A172 (cell line): ENCODE measurements around the gene TMC2. TPM values are rescaled to one million over a fixed set of nuclear protein-coding genes. Genes with fewer than 3 reads are reported as not detected.

ENCODE experiments used
- DNase-seq: peaks from one replicate; pipeline ENCODE4 v3.0.0-alpha.2; 2015; ENCODE audit warnings: low spot score
- total RNA-seq: library from RNA; depleted of rRNA; stranded (reverse); fragments of >200 nt; shearing (Covaris generic); gene quantifications from 2 replicates; pipeline ENCODE4 v1.2.3, GENCODE V29; 2014

The TMC2 gene
- total RNA-seq, 1 experiment from 2014 or later = not detected

DNA sequence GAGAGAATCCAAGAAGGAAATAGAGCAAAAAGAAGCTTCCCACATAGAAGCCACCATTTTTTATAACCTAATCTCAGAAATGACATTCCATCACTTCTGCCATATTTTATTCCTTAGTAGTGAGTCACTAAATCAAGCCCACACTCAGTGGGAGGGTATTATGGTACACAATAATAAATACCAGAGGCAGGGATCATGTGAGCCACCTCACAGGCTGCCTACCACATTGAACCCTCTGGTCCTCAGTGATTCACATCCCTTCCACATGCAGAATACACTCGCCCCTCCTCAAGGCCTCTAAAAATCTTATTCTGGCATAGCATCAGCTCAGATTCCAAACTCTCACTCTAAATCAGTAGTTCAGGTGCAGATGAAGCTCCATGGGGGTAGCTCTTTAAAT, 49.4 kb downstream of the TMC2 start:
- peak; percentile 71 for DNase-seq

DNA sequence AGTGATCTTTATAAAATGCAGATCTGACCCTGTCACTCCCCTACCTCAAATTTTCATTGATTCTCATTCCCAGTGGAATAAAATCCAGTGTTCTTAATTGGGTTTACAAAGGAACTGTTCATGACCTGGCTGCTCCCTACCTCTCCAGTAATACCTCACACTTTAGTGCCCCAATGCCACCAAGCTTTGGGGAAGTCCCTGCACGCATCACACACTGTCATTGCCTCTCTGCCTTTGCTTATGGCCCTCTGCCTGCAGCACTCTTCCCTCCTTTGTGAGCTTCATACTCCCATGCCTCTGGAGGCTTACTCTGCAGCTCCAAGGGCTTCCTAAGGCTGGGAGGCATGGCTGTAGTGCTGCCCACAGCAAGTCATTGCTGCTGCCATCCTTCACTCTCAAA, 57.4 kb downstream of the TMC2 start:
- DNase-seq = no peak

DNA sequence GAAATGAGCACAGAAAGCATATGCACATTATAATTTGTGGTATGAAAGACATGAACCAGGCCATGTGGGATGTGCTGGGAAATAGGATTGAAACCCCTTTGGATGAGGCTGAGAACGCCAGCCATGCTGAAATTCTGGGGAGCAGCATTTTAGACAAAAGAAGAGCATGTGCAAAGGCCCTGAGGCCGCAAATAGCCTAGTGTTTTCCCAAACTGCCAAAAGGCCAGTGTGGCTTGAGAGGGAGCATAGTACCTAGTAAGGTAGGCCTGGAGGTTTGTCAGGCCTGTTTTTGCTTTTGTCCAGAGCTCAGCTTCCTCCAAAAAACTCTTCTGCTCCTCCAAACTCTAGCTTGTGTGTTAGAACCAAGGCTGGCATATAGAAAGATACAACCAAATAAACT, 58.7 kb downstream of the TMC2 start:
- DNase-seq = no peak

DNA sequence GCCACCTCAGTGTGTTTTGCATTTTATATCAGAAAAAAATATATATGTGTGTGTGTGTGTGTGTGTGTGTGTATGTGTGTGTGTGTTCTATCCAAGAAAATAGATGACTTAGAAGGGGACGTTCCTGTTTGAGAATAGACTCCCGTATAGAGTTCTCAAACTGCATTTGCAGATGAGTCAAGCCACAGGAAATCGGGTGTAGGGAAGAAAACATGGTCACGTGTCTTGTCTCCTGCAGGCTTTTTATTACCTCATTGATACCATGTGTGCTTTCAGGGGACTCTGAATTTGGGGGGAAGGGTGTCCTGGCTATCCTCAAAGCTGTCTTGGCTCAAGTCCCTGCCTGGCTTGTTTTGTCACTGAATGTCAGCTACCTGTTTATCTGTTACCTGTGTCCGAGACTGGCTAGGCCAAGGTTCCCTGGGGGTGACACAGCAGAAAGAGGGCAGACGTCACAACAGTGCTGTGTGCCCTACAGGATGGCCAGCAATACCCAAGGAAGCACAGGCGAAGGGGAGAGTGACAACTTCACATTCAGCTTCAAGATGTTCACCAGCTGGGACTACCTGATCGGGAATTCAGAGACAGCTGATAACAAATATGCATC, 60.4 kb downstream of the TMC2 start:
- DNase-seq = peak; percentile 28

DNA sequence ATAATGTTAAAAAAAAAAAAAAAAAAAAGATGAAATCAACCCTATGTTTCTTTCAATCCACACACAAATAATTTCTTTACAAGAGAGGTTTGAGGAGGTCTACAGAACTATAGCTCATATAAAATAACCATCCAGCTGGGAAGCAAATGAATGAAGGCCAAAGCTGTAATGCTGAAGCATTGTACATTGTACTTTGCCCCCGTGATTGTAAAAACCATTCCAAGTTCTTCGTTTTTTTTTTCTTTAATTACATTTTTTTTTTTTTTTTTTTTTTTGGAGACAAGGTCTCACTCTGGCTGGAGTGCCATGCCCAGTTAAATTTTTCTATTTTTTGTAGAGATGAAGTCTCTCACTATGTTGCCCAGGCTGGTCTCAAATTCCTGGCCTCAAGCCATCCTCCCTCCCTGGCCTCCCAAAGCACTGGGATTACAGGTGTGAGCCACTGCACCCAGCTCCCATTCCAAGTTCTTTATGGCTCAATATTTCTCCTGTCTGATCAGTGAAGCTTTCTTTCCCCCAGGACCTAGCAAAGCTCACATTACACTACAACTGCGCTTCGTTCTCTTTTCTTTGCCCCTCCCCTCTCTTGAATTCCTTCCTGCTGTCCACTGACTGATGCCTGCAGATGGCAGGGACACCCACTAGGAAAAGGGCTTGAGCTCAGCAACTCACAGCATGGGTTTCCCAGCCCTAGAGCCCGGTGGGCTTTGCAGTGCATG, 63.1 kb downstream of the TMC2 start:
- DNase-seq = no peak

DNA sequence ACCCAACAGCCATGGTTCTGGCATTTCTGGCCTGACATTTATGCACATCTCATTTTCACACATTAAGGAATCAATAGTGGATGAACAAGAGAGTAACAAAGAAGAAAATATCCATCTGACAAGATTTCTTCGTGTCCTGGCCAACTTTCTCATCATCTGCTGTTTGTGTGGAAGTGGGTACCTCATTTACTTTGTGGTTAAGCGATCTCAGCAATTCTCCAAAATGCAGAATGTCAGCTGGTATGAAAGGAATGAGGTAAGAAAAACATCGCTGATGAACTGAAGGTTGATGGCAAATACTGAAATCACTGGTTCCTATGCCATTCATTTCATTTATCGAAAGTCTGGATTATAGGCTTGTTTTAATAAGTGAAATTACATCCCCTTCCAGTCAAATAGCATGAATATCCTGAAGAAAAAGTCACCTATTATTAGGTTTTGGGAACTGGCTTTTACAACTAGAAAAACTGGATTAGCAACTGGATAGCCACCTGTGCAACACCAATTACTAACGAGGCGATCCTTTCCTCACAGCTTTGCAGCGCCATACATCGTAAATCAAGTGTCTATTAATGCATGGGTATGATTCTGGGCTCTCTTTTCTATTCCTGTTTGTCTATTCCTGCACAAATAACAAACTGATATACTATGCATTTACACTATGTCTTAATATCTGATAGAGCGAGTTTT, 65.8 kb downstream of the TMC2 start:
- DNase-seq = no peak

DNA sequence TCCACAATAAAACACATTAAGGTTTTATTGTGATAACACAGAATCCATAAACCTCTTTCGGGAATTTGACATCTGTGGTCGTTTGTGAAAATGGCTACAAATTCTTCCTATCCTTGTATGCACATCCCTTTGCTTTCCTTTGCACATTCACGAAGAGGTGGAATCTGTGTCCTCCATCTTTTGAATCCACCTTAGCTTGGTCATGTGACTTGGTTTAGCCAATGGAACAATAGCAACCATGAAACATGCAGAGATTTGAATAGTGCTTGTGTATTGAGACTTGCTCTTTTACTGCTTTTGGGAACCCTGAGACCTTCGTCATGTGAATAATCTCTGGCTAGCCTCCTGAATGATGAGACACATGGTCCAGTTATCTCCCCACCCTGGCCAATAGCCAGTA, 66.4 kb downstream of the TMC2 start:
- DNase-seq = no peak

DNA sequence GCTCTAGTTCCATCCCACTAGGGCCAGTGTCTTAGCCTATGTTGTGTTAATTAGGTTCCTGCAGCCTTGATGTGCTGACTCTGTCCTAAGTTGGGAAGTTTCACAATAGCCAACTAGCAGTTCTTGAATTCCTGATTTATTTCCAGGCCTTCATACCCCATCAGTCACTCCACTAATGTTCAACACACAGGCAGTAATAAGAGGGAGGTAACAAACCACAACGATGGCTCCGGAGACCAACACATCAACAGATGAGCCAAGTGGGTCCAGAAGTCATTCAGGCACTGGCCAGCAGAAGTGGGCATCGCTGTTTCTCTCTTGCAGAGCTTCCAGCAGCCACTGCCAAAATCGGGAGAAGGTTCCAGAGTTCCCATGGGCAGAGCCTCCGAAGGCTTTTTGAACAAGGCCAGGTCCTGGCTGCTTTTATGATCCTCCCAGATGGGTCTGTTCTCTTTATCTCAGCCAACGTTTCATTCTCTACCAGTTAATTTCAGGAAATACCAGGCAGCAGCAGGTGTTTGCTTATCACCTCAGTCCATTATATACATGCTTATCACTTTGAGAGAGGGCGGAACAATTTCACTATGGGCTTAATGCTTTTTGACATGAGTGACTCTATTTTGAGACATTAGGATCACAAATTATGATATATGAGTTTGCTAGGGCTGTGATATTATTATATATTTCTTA, 67.6 kb downstream of the TMC2 start:
- no peak for DNase-seq

DNA sequence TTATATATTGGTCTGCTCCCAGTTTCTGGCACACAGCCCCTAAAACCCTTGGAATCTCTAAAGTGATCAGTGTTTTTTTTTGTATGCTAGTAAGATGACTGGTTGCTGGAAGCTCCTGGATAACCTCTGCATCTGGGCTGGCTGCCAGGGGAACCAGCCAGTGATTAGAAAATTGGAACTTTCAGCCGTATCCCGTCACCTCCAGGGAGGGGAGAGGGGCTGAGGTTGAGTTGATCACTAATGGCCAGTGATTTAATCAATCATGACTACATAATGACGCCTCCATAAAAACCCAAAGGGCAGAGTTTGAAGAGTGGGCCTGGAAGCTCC, 68.1 kb downstream of the TMC2 start:
- DNase-seq = no peak

DNA sequence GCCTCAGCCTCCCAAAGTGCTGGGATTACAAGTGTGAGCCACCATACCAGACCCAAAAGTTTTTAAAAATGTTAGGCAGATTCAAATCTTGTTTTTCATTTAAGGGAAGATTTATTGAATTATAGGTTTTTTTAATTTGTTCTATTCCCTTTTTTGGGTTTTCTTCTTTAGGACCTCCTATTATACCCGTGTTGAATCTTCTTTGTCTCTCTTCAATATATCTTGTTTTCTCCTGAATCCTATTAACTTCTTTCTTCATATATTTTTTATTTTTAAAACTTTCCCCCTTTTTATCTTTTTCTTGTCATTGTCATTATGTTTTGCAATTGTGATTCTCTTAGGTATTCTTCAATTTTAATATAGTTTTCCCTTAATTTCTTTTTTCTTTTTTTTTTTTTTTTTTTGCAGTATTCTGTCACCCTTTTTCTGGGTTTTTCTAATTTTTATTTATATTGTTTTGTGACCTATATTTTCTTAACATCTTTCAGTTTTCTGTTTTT, 70.2 kb downstream of the TMC2 start:
- DNase-seq = no peak

DNA sequence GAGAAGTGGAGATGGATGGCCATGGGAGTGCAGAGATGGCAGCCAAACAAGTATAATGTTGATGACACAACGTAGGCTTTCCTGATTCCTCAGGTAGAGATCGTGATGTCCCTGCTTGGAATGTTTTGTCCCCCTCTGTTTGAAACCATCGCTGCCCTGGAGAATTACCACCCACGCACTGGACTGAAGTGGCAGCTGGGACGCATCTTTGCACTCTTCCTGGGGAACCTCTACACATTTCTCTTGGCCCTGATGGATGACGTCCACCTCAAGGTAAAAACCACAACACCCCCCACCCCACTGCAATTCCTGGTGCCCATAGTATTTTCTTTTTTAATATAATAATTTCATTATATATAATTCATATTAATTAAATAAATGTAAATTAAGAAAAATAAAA, 74.0 kb downstream of the TMC2 start:
- no peak for DNase-seq

DNA sequence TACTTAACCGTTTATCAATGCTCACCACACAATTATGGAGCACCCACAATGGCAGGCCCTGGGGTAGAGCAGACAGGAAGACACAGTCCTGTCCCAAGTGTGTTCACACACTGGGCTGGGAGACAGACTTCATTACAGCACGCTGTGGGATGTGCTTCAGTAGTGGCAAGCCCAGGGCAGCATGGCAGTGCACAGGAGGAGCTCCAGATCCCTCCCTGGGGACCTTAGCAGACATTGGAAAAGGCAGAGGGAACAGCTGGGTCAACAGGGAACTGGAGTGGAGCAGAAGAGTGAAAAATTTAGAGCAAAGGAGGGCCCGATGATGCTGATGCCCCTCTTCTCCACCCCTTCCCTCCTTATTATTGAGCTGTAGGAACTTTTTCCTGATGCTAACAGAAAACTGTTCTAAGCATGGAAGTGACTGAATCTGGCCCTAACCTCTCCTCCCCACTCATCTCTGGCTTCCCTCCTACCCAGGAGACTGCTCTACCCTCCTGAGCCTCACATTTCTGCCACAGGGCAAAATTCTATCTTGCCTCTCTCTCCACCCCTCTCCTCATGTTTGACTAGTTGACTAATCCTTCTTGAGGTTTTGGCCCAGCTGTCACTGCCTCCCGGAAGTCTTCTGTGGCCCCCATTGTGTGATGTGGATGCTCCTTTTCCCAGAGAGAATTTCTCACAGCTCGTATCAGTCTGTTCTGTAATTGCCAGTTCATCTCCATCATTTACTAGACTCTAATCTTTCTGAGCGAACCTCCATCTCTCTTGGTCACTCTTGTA, 74.8 kb downstream of the TMC2 start:
- no peak for DNase-seq

DNA sequence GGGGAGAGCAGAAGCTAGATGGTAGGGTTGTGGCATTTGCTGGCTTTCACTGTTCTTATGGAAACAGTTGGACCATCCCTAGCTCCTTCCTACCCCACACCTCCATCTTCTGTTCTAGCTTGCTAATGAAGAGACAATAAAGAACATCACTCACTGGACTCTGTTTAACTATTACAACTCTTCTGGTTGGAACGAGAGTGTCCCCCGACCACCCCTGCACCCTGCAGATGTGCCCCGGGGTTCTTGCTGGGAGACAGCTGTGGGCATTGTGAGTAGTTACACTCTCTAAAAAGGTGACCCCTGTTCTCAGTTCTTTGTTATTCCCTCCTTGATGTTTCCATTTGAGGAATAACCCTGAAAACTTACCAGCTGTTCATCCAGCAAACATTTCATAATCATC, 75.7 kb downstream of the TMC2 start:
- DNase-seq = no peak

DNA sequence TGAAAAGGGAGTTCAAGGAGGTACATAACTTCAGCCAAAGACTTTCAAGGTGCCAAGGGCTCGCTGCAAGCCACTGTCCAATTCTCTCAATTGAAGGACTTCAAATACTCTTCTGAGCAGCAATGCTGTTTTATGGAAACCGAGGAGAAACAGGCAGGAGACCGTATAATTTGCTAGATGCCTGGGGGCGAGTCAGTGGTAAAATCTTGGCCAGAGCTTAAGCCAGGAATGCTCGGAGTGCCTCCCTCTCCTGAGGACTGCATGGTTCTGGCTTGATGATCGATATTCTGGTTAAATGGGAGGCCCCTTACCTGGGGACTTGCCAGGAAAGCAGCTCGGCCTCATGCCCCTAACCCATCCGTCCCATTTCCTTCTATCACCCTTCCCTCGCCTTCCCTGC, 80.3 kb downstream of the TMC2 start:
- no peak for DNase-seq

DNA sequence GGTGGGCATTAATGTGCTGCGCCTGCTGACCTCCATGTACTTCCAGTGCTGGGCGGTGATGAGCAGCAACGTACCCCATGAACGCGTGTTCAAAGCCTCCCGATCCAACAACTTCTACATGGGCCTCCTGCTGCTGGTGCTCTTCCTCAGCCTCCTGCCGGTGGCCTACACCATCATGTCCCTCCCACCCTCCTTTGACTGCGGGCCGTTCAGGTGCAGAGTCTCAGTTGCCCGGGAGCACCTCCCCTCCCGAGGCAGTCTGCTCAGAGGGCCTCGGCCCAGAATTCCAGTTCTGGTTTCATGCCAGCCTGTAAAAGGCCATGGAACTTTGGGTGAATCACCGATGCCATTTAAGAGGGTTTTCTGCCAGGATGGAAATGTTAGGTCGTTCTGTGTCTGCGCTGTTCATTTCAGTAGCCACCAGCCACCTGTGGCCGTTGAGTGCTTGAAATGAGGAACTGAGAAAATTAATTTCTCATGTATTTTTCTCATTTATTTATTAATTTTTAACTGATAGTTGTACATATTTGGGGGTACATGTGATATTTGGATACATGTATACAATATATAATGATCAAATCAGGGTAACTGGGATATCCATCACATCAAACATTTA, 80.8 kb downstream of the TMC2 start:
- DNase-seq = no peak

DNA sequence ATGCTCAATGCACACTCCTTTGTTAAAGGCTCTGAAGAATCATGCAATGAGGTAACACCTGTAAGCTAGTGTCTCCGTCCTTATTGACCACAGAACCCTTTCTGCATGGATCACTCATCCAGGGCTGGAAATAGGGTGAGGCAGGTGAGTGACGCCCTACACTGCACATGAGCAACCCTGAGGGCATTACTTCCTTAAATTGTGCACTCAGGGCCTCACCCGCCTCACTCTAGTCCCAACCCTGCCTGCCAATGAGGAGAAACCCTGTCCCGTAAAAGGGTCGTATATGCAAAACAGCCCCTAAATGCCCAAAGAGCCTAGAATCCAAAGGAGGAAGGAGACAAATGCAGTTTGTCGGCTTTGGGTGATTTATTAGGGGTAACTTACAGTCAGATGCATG, 82.4 kb downstream of the TMC2 start:
- no peak for DNase-seq

DNA sequence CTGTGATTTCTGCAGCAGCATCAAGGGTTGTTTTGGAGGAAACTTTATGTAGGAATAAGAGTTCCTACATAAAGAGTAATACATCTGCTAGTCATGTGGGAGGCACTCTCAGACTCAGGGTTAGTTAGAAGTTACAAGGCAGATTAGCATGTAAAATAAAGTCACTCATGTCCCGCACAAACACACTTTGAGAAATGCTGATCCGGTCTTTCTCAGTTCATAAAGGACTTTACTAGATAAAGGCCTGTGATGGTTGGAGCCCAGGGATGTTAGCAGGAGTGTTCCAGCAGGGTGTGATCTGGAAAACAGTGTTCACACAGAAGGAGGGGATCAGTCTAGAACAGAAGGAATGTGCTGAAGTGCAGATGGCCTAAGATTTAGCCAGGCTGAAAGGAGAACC, 83.0 kb downstream of the TMC2 start:
- DNase-seq = no peak

DNA sequence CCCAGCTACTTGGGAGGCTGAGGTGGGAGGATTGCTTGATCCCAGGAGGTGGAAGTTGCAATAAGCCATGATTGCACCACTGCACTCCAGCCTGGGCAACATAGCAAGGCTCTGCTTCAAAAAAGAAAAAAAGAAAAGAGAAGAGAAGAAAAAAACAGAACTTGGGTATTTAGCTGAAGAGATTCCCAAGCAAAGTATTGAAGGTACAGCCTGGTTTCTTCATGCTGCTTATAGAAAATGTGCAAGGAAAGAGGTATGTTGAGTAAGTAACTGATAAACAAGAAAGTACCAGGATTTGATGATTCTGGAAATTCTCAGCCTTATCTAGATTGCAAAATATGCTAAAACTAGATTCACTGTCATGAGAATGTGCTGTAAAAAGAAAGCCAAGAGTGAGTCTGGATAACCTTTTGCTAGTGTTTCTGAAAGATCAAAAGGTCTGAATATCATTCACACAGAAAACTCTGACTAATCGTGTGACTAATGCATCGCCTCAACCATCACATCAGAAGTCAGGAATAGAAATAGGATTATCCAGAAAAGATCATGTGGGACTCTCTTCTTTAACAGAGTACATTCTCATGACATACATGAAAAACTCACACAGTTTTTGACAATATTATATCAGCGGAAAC, 83.7 kb downstream of the TMC2 start:
- peak; percentile 65 for DNase-seq

DNA sequence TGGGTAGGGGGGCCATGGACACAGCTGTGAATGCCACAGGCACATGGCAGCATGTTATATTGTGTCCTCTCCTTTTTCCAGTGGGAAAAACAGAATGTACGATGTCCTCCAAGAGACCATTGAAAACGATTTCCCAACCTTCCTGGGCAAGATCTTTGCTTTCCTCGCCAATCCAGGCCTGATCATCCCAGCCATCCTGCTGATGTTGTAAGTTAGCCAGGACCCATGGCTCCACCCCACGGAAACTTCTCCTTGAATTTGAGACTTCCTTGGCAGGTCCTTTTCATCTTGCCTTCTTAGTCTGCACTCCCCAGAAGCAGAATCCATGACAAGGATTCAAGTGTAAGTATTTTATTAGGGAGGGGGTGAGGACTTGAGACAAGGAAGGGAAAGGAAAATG, 87.8 kb downstream of the TMC2 start:
- no peak for DNase-seq

DNA sequence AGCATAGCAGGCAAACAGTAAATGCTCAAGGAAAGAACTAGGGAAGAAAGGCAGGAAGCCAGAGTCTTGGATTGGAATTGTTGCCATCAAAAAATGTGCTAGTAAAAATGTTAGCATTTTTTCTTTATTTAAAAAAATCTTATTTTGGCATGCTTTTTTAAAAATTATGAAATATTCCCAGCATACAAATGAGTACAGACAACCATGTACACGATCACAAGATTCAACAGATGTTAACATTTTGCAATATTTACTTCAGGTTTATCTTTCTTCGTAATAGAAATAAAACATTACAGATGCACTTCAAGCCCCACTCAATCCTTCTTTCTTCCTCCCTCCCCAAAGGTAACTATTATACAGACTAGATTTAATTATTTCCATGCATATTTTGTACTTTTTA, 88.7 kb downstream of the TMC2 start:
- no peak for DNase-seq
